ENCODE results near the gene ELOVL5. TPM values are rescaled to one million over a fixed set of nuclear protein-coding genes. Genes with fewer than 3 reads are reported as not detected.

Gene ELOVL5
- total and polyA plus RNA-seq, 3 donors from 2014 or later: 190 to 214 (median 206) TPM

DNA sequence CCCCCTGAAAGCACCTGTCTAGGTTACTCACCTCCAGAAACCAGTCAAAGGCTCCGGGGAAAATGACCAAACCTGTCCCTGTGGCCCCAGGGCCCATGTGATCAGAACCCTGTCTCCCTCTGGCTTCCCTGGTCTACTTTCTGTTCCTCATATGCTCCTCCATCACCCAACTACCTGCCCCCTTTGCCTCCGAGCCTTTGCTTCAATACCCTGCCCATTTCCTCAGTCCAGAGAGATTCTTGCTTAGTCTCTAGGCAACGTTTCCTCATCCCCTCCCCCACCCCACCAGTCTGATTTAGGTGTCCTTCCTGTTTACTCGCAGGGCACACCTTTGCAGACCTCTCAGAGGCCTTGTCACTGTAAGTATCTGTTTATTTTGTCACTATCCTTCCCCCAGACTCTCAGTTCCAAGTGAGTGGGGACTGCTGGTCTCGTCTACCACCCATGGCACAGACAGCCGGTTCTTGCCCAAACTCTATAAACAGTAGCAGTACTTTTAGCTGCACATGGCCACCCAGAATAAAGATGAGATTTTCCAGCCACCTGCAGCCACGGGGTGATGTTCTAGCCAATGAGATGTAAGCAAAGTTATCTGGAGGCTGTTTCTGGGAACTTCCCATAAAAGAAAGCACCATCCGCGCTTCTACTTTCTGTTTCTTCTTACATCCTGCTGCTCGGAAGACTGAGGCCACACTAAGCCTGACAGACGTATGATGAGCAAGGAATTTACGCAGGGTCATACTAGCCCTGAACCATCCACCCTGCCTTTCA lies 13.3 kb downstream of the ELOVL5 start:
- intact Hi-C loops (cut with DNase I; ENCODE audit: low total_unique reads): no loop called here
- no peaks in the 10 kb centered on the region for H3K27me3 ChIP-seq
- H3K27ac ChIP-seq: no peak overlapping the region
- H3K4me3 ChIP-seq: no peak overlapping the region
- no peaks in the 10 kb centered on the region for H3K36me3 ChIP-seq (ENCODE audit: low read depth, missing control alignments)
- H3K9me3 ChIP-seq: no peaks in the 10 kb centered on the region
- 78 to 81% methylated on average over 12 of the region's 12 CpGs for WGBS, 2 donors
- H3K4me1 ChIP-seq: peaks cover 9% of the 10 kb centered on the region
- no peak for DNase-seq
- TF ChIP-seq POLR2A (IDR thresholded peaks at IDR 0.05): no peak
- TF ChIP-seq, protein P1, sequence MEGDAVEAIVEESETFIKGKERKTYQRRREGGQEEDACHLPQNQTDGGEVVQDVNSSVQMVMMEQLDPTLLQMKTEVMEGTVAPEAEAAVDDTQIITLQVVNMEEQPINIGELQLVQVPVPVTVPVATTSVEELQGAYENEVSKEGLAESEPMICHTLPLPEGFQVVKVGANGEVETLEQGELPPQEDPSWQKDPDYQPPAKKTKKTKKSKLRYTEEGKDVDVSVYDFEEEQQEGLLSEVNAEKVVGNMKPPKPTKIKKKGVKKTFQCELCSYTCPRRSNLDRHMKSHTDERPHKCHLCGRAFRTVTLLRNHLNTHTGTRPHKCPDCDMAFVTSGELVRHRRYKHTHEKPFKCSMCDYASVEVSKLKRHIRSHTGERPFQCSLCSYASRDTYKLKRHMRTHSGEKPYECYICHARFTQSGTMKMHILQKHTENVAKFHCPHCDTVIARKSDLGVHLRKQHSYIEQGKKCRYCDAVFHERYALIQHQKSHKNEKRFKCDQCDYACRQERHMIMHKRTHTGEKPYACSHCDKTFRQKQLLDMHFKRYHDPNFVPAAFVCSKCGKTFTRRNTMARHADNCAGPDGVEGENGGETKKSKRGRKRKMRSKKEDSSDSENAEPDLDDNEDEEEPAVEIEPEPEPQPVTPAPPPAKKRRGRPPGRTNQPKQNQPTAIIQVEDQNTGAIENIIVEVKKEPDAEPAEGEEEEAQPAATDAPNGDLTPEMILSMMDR (IDR thresholded peaks at IDR 0.05): no peak

DNA sequence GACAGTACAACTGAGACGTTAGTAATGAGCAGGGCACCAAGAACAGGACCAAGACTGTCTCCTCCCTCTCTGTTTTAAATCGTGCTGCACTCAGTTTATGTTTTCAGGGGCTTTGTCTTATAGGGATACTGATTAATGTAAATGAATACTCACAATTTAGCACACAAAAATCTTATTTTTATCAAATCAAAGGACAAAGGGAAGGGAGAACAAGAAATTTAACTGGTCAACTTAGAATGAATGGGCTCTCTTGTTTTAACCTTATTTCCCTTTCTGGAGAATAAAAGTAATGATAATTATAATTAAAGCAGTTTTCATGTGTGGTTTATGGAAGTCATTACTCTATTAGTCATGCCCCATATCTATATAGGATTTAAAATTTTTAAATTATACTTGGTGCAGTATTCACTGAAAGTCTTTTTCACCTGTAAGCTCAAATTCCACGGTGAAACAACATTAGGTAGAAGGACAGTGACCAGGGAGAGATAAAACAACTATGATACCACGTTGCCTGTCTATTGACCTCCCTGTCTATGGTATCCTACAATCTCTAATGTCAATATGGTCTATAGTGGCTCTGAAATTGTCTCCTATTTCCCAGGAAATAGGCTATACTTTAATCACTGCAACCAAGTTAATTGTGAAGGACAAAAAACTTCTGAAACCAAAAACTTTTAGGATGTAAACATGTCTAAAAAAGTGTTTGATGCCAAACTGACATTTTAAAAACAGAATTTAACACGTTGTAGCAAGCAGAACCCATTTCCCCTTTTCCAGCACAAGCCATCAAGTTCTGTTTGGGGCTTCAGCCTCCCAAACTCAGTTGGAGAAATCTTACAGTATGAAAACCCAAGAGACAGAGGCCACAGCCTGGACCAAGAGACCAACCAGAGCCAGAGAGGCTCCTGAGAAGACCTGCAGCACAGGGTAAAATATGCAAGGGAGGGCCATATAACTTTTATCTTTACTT lies 15.0 kb downstream of the ELOVL5 start:
- no peaks in the 10 kb centered on the region for H3K9me3 ChIP-seq
- DNase-seq: no peak
- no peaks in the 10 kb centered on the region for H3K36me3 ChIP-seq (ENCODE audit: low read depth, missing control alignments)
- H3K4me1 ChIP-seq: peaks cover 11% of the 10 kb centered on the region
- H3K27ac ChIP-seq: no peak overlapping the region
- no peaks in the 10 kb centered on the region for H3K27me3 ChIP-seq
- H3K4me3 ChIP-seq: no peak overlapping the region
- WGBS, 2 donors: 63 to 68% methylated on average over 5 of the region's 5 CpGs
- intact Hi-C loops (cut with DNase I; ENCODE audit: low total_unique reads): no loop called here
- TF ChIP-seq, protein P1 (IDR thresholded peaks at IDR 0.05): no peak
- no peak for TF ChIP-seq POLR2A (IDR thresholded peaks at IDR 0.05)

- Histone ChIP-seq H3K4me1 (peaks cover 19% of the 10 kb centered on the region), H3K27me3 (no peaks in the 10 kb centered on the region), H3K4me3 (no peak overlapping the region), H3K27ac (no peak overlapping the region), H3K9me3 (no peaks in the 10 kb centered on the region), H3K36me3 (ENCODE audit: low read depth, missing control alignments) (no peaks in the 10 kb centered on the region)
- TF ChIP-seq, protein P1 (IDR thresholded peaks at IDR 0.05): no peak
- no peak for TF ChIP-seq POLR2A (IDR thresholded peaks at IDR 0.05)
- intact Hi-C loops (cut with DNase I; ENCODE audit: low total_unique reads): no loop called here
- DNase-seq: no peak
- WGBS, 2 donors: 85 to 88% methylated on average over 2 of the region's 2 CpGs
Measured at GRCh38 chr6:53331678-53332077, 17.1 kb downstream of the ELOVL5 start.

- H3K4me3 ChIP-seq: no peak overlapping the region
- peaks cover 26% of the 10 kb centered on the region for H3K4me1 ChIP-seq
- no peak overlapping the region for H3K27ac ChIP-seq
- no peaks in the 10 kb centered on the region for H3K36me3 ChIP-seq (ENCODE audit: low read depth, missing control alignments)
- TF ChIP-seq, protein P1 (IDR thresholded peaks at IDR 0.05): no peak
- TF ChIP-seq POLR2A (IDR thresholded peaks at IDR 0.05): no peak
- H3K9me3 ChIP-seq: no peaks in the 10 kb centered on the region
- 86 to 89% methylated on average over 1 of the region's 1 CpG for WGBS, 2 donors
- intact Hi-C loops (cut with DNase I; ENCODE audit: low total_unique reads): no loop called here
- no peak for DNase-seq
- H3K27me3 ChIP-seq: no peaks in the 10 kb centered on the region
Measured at GRCh38 chr6:53330137-53330536, 18.6 kb downstream of the ELOVL5 start.

All from testis (tissue), 3 donors.